GM23338 (cell line): ENCODE data around the gene MAOA.

Experiments
- CREB1 ChIP-seq: fragments of 250-450 bp; sonication (Bioruptor Pico); IDR thresholded peaks from 2 replicates; pipeline ENCODE4 v1.5.0; 2020; ENCODE audit warnings: low read depth, mild to moderate bottlenecking, moderate library complexity
- ETS1 ChIP-seq: IDR thresholded peaks from 2 replicates; pipeline ENCODE4 v1.6.1; 2016; ENCODE audit warnings: antibody characterized with exemption
- EZH2 ChIP-seq: fragments of 200-600 bp; sonication (generic); IDR thresholded peaks from one replicate; pipeline ENCODE4 v1.8.0; 2017; ENCODE audit warnings: antibody characterized with exemption, mild to moderate bottlenecking, low read depth; ENCODE audit not compliant: unreplicated experiment
- EZH2phosphoT487 ChIP-seq: fragments of 200-600 bp; sonication (generic); IDR thresholded peaks from one replicate; pipeline ENCODE4 v1.8.1; 2018; ENCODE audit warnings: antibody characterized with exemption; ENCODE audit not compliant: unreplicated experiment
- JUNB ChIP-seq: IDR thresholded peaks from one replicate; pipeline ENCODE4 v1.6.1; 2016; ENCODE audit warnings: antibody characterized with exemption; ENCODE audit not compliant: unreplicated experiment
- NANOG ChIP-seq: IDR thresholded peaks from 2 replicates; pipeline ENCODE4 v1.6.1; 2016; ENCODE audit warnings: antibody characterized with exemption, borderline replicate concordance
- POLR2AphosphoS5 ChIP-seq: IDR thresholded peaks from 2 replicates; pipeline ENCODE4 v1.6.1; 2016; ENCODE audit warnings: antibody characterized with exemption, low read depth
- ZNF114 ChIP-seq: fragments of 250-450 bp; sonication (Bioruptor Pico); IDR thresholded peaks from 2 replicates; pipeline ENCODE4 v1.5.0; 2020; ENCODE audit warnings: mild to moderate bottlenecking, moderate library complexity
- TF ChIP-seq, protein P1 (sequence below), 2 experiments: fragments of 200-600 bp in 1 of 2; sonication (generic) in 1 of 2; conservative IDR thresholded peaks; 2 replicates each; pipeline versions ENCODE4 v1.5.1 to v1.6.1; 2016 to 2017; ENCODE audit warnings: antibody characterized with exemption in 2 of 2, low read depth in 2 of 2, mild to moderate bottlenecking in 2 of 2, moderate library complexity in 1 of 2
- TF ChIP-seq, protein P2 (sequence below): IDR thresholded peaks from one replicate; pipeline ENCODE4 v1.6.1; 2018; ENCODE audit warnings: antibody characterized with exemption; ENCODE audit not compliant: unreplicated experiment

DNA sequence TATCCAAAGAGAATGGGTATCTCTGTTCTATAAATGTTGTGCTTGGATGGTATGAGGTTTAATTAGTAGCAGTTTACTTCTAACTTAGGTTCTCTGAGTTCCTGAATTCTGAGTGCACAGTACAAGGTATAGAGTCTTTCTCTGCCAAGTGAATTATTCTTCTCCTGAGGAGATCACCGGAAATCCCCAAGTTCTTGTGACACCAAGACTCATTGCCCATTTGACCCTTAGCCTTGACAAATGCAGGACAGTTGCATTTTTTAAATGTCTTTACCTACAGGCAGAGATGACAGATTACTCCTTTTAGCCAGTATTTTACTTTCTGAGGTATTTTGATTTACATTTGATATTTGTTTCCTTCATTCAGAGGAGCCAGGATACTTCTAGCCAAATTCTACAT, 72.9 kb downstream of the MAOA start:
- TF ChIP-seq, protein P1, sequence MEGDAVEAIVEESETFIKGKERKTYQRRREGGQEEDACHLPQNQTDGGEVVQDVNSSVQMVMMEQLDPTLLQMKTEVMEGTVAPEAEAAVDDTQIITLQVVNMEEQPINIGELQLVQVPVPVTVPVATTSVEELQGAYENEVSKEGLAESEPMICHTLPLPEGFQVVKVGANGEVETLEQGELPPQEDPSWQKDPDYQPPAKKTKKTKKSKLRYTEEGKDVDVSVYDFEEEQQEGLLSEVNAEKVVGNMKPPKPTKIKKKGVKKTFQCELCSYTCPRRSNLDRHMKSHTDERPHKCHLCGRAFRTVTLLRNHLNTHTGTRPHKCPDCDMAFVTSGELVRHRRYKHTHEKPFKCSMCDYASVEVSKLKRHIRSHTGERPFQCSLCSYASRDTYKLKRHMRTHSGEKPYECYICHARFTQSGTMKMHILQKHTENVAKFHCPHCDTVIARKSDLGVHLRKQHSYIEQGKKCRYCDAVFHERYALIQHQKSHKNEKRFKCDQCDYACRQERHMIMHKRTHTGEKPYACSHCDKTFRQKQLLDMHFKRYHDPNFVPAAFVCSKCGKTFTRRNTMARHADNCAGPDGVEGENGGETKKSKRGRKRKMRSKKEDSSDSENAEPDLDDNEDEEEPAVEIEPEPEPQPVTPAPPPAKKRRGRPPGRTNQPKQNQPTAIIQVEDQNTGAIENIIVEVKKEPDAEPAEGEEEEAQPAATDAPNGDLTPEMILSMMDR (conservative IDR thresholded peaks at IDR 0.05; ENCODE audit: low read depth in 2 of 2), result no peak
- TF ChIP-seq POLR2AphosphoS5, result no peak
- TF ChIP-seq ETS1, result no peak
- TF ChIP-seq EZH2, result no peak
- TF ChIP-seq CREB1 (CRISPR knock-in tag), result no peak
- TF ChIP-seq, protein P2, sequence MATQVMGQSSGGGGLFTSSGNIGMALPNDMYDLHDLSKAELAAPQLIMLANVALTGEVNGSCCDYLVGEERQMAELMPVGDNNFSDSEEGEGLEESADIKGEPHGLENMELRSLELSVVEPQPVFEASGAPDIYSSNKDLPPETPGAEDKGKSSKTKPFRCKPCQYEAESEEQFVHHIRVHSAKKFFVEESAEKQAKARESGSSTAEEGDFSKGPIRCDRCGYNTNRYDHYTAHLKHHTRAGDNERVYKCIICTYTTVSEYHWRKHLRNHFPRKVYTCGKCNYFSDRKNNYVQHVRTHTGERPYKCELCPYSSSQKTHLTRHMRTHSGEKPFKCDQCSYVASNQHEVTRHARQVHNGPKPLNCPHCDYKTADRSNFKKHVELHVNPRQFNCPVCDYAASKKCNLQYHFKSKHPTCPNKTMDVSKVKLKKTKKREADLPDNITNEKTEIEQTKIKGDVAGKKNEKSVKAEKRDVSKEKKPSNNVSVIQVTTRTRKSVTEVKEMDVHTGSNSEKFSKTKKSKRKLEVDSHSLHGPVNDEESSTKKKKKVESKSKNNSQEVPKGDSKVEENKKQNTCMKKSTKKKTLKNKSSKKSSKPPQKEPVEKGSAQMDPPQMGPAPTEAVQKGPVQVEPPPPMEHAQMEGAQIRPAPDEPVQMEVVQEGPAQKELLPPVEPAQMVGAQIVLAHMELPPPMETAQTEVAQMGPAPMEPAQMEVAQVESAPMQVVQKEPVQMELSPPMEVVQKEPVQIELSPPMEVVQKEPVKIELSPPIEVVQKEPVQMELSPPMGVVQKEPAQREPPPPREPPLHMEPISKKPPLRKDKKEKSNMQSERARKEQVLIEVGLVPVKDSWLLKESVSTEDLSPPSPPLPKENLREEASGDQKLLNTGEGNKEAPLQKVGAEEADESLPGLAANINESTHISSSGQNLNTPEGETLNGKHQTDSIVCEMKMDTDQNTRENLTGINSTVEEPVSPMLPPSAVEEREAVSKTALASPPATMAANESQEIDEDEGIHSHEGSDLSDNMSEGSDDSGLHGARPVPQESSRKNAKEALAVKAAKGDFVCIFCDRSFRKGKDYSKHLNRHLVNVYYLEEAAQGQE, result no peak
- no peak for TF ChIP-seq EZH2phosphoT487
- TF ChIP-seq ZNF114 (CRISPR knock-in tag), result no peak
- no peak for TF ChIP-seq JUNB
- no peak for TF ChIP-seq NANOG
